CD14-positive monocyte (primary cell): ENCODE measurements around the gene VGLL3. TPM values are rescaled to one million over a fixed set of nuclear protein-coding genes. Genes with fewer than 3 reads are reported as not detected.

ENCODE experiments used
- DNase-seq, 3 donors: peaks; one replicate each; pipeline ENCODE4 v3.0.0-alpha.2; 2011 to 2022
- H2AFZ ChIP-seq: 2 replicates; pipeline ENCODE4 v1.6.0; 2012; ENCODE audit warnings: mild to moderate bottlenecking, low read depth, low read length, inconsistent platforms; ENCODE audit not compliant: insufficient read depth, poor library complexity, severe bottlenecking
- H3K27ac ChIP-seq, 2 donors: 1 replicate in 1 of 2; 2 replicates in 1 of 2; pipeline ENCODE4 v1.5.1; 2012 to 2013; ENCODE audit warnings: low read length in 2 of 2, control low read depth in 1 of 2, inconsistent platforms in 1 of 2, low read depth in 1 of 2, mild to moderate bottlenecking in 1 of 2
- H3K27me3 ChIP-seq, 2 donors: one replicate each; pipeline versions ENCODE4 v1.6.0 to v1.6.1; 2011 to 2013; ENCODE audit warnings: low read length in 2 of 2; ENCODE audit not compliant: control insufficient read depth in 2 of 2, insufficient read depth in 2 of 2
- H3K36me3 ChIP-seq, 2 donors: replicated peaks in 1 of 2; 1 replicate in 1 of 2; 2 replicates in 1 of 2; pipeline versions ENCODE4 v1.5.1 to v1.6.1; 2012 to 2013; ENCODE audit warnings: low read length in 2 of 2, control low read depth in 1 of 2, inconsistent platforms in 1 of 2, mild to moderate bottlenecking in 1 of 2; ENCODE audit not compliant: insufficient read depth in 2 of 2, control insufficient read depth in 1 of 2
- H3K4me1 ChIP-seq, 2 donors: 1 replicate in 1 of 2; 2 replicates in 1 of 2; pipeline versions ENCODE4 v1.5.1 to v1.6.1; 2012 to 2013; ENCODE audit warnings: low read length in 2 of 2, control low read depth in 1 of 2, inconsistent platforms in 1 of 2, mild to moderate bottlenecking in 1 of 2, moderate library complexity in 1 of 2; ENCODE audit not compliant: insufficient read depth in 2 of 2, control insufficient read depth in 1 of 2
- H3K4me2 ChIP-seq: replicated peaks from 2 replicates; pipeline ENCODE3; 2012; ENCODE audit warnings: low read length, moderate library complexity, mild to moderate bottlenecking; ENCODE audit not compliant: poor library complexity, severe bottlenecking; ENCODE audit errors: extremely low read depth
- H3K4me3 ChIP-seq, 3 experiments: fragments of 200-600 bp in 1 of 3; sonication (generic) in 1 of 3; replicated peaks in 1 of 3; 1 replicate in 2 of 3; 2 replicates in 1 of 3; pipeline ENCODE4 v1.5.1; 2011 to 2013; ENCODE audit warnings: low read length in 3 of 3, mild to moderate bottlenecking in 3 of 3, control low read depth in 2 of 3, low read depth in 2 of 3, inconsistent platforms in 1 of 3, moderate library complexity in 1 of 3
- H3K79me2 ChIP-seq: 2 replicates; pipeline ENCODE4 v1.6.0; 2012; ENCODE audit warnings: mild to moderate bottlenecking, control low read depth, inconsistent platforms, low read length, moderate library complexity; ENCODE audit not compliant: insufficient read depth
- H3K9ac ChIP-seq: 2 replicates; pipeline ENCODE4 v1.6.0; 2017; ENCODE audit warnings: low read length, mild to moderate bottlenecking; ENCODE audit not compliant: insufficient read depth, poor library complexity, severe bottlenecking
- H3K9me3 ChIP-seq, 2 donors: replicated peaks in 1 of 2; 1 replicate in 1 of 2; 2 replicates in 1 of 2; pipeline versions ENCODE4 v1.5.1 to v1.6.1; 2012 to 2013; ENCODE audit warnings: low read length in 2 of 2, control low read depth in 1 of 2; ENCODE audit not compliant: control insufficient read depth in 1 of 2, insufficient read depth in 1 of 2
- H4K20me1 ChIP-seq: 2 replicates; pipeline ENCODE4 v1.6.0; 2012; ENCODE audit warnings: mild to moderate bottlenecking, low read length, control low read depth, moderate library complexity; ENCODE audit not compliant: insufficient read depth
- H3K27ac Mint-ChIP-seq, 7 donors: one replicate each; pipeline ENCODE4 v1.8.0; 2020; ENCODE audit warnings: mild to moderate bottlenecking in 7 of 7, mixed read lengths in 7 of 7, moderate library complexity in 6 of 7, inconsistent platforms in 2 of 7
- H3K27me3 Mint-ChIP-seq, 3 donors: one replicate each; pipeline ENCODE4 v1.8.0; 2021 to 2022; ENCODE audit warnings: low read depth in 3 of 3, mild to moderate bottlenecking in 3 of 3, mixed read lengths in 3 of 3, moderate library complexity in 3 of 3, inconsistent platforms in 1 of 3
- H3K36me3 Mint-ChIP-seq, 2 donors: one replicate each; pipeline ENCODE4 v1.8.0; 2020; ENCODE audit warnings: mixed read lengths in 2 of 2, inconsistent platforms in 1 of 2, mild to moderate bottlenecking in 1 of 2
- H3K4me1 Mint-ChIP-seq: one replicate; pipeline ENCODE4 v1.8.0; 2020; ENCODE audit warnings: mild to moderate bottlenecking, mixed read lengths
- H3K4me3 Mint-ChIP-seq, 2 donors: one replicate each; pipeline ENCODE4 v1.8.0; 2020; ENCODE audit warnings: mild to moderate bottlenecking in 2 of 2, mixed read lengths in 2 of 2, moderate library complexity in 1 of 2
- H3K9me3 Mint-ChIP-seq, 7 donors: one replicate each; pipeline ENCODE4 v1.8.0; 2020 to 2022; ENCODE audit warnings: mixed read lengths in 7 of 7, mild to moderate bottlenecking in 6 of 7, moderate library complexity in 6 of 7, inconsistent platforms in 2 of 7
- CTCF ChIP-seq: fragments of 200-600 bp; IDR thresholded peaks from one replicate; pipeline ENCODE4 v1.8.0; 2022; ENCODE audit warnings: antibody characterized with exemption, mild to moderate bottlenecking
- WGBS: methylation state at CpG from one replicate; pipeline ENCODE4 v1.1.5; 2013; ENCODE audit warnings: missing lambda C conversion rate; ENCODE audit not compliant: insufficient coverage; 5-methylcytosine and 5-hydroxymethylcytosine counted together
- intact Hi-C, 2 donors: fragments of 100-400 bp; cut with micrococcal nuclease; formaldehyde crosslinking; loops; one replicate each; pipeline versions ENCODE4 v1.15.0 to v1.15.1; 2023
- polyA plus RNA-seq, 3 donors: library from polyadenylated mRNA; depleted of rRNA in 1 of 3; unstranded in 2 of 3; stranded (reverse) in 1 of 3; fragments of 300-500 nt in 2 of 3; fragments of >200 nt in 1 of 3; fragmentation: Illumina TruSeq in 2 of 3; gene quantifications; 1 replicate in 2 of 3; 2 replicates in 1 of 3; pipeline ENCODE4 v1.2.3, GENCODE V29; 2012 to 2021

Gene VGLL3
- polyA plus RNA-seq, 3 donors = not detected

- Histone ChIP-seq H3K4me1 (no peaks in the 10 kb centered on the region), H2AFZ (no peak overlapping the region), H3K4me3 (no peak overlapping the region), H3K27me3 (no peaks in the 10 kb centered on the region), H3K9ac (no peak overlapping the region), H3K79me2 (no peaks in the 10 kb centered on the region), H3K9me3 (no peaks in the 10 kb centered on the region), H3K4me2 (no peak overlapping the region), H4K20me1 (no peaks in the 10 kb centered on the region), H3K36me3 (no peaks in the 10 kb centered on the region), H3K27ac (no peak overlapping the region)
- no peaks in the 10 kb centered on the region for H3K27me3 Mint-ChIP-seq
- no peak for TF ChIP-seq CTCF
- no peaks in the 10 kb centered on the region for H3K36me3 Mint-ChIP-seq
- peaks cover 0 to 3% (median 0%) of the 10 kb centered on the region in 7 donors for H3K9me3 Mint-ChIP-seq
- no peak for DNase-seq
- intact Hi-C loops = no loop called here
- H3K4me3 Mint-ChIP-seq = no peak overlapping the region
- WGBS = no CpG with 5 or more reads among the region's 3 CpGs
- no peak overlapping the region for H3K27ac Mint-ChIP-seq
- no peaks in the 10 kb centered on the region for H3K4me1 Mint-ChIP-seq
These were observed 29.7 kb downstream of the VGLL3 start for GRCh38 chr3:86961297-86961696.

GRCh38 chr3:86960550-86960949 is 30.4 kb downstream of the VGLL3 start:
- no peak overlapping the region for H3K9ac ChIP-seq
- no peak overlapping the region for H3K4me2 ChIP-seq
- H3K4me3 ChIP-seq = no peak overlapping the region
- no peaks in the 10 kb centered on the region for H3K9me3 ChIP-seq
- DNase-seq = no peak
- no peaks in the 10 kb centered on the region for H3K36me3 ChIP-seq
- Mint-ChIP-seq H3K4me1 (no peaks in the 10 kb centered on the region), H3K4me3 (no peak overlapping the region), H3K27me3 (peaks cover 0 to under 1% (median 0%) of the 10 kb centered on the region in 3 donors), H3K36me3 (no peaks in the 10 kb centered on the region), H3K9me3 (peaks cover 0 to 3% (median 0%) of the 10 kb centered on the region in 7 donors), H3K27ac (no peak overlapping the region)
- intact Hi-C loops = no loop called here
- no peaks in the 10 kb centered on the region for H3K27me3 ChIP-seq
- no peak overlapping the region for H2AFZ ChIP-seq
- H3K4me1 ChIP-seq = no peaks in the 10 kb centered on the region
- no peak for TF ChIP-seq CTCF
- no peaks in the 10 kb centered on the region for H4K20me1 ChIP-seq
- no CpG with 5 or more reads among the region's 3 CpGs for WGBS
- no peaks in the 10 kb centered on the region for H3K79me2 ChIP-seq
- no peak overlapping the region for H3K27ac ChIP-seq
